SU-DHL-6 (cell line): ENCODE measurements around the gene MYH2.

Experiments
- H2AFZ ChIP-seq: fragments of 200-600 bp; sonication (generic); 2 replicates; pipeline ENCODE4 v1.6.1; 2014; ENCODE audit warnings: low read depth, mild to moderate bottlenecking, moderate library complexity, mixed read lengths, antibody characterized with exemption, low read length; ENCODE audit not compliant: severe bottlenecking
- H3F3A ChIP-seq: fragments of 200-600 bp; shearing (Covaris generic); 2 replicates; pipeline ENCODE4 v1.6.0; 2016; ENCODE audit warnings: antibody characterized with exemption, mild to moderate bottlenecking; ENCODE audit not compliant: insufficient read depth
- H3K27ac ChIP-seq: fragments of 200-600 bp; sonication (generic); 2 replicates; pipeline ENCODE4 v1.5.1; 2016; ENCODE audit warnings: low read depth, mild to moderate bottlenecking, low read length, moderate library complexity, mixed read lengths
- H3K27me3 ChIP-seq: fragments of 200-600 bp; sonication (generic), shearing (Covaris generic); 2 replicates; pipeline ENCODE4 v1.6.0; 2014; ENCODE audit warnings: mild to moderate bottlenecking, low read length
- H3K36me3 ChIP-seq: fragments of 200-600 bp; sonication (generic); 2 replicates; pipeline ENCODE4 v1.6.1; 2014; ENCODE audit warnings: mild to moderate bottlenecking, low read length, mixed read lengths
- H3K4me2 ChIP-seq: fragments of 300-600, 200-600 bp; shearing (Covaris generic), sonication (generic); 2 replicates; pipeline ENCODE4 v1.6.0; 2014; ENCODE audit warnings: low read length, low read depth, mild to moderate bottlenecking; ENCODE audit not compliant: poor library complexity, severe bottlenecking
- H3K4me3 ChIP-seq: fragments of 200-600 bp; sonication (generic); 2 replicates; pipeline ENCODE4 v1.5.1; 2014; ENCODE audit warnings: antibody characterized with exemption, low read length, mild to moderate bottlenecking, mixed read lengths; ENCODE audit not compliant: insufficient read depth, poor library complexity, severe bottlenecking
- H3K79me2 ChIP-seq: fragments of 200-600 bp; sonication (generic); 2 replicates; pipeline ENCODE4 v1.6.1; 2014; ENCODE audit warnings: mild to moderate bottlenecking, low read length, moderate library complexity; ENCODE audit not compliant: insufficient read depth
- H3K9ac ChIP-seq: fragments of 200-600 bp; sonication (generic); 2 replicates; pipeline ENCODE4 v1.7.0; 2014; ENCODE audit warnings: mild to moderate bottlenecking, low read length
- H3K9me2 ChIP-seq: fragments of 200-600 bp; sonication (generic); replicated peaks from 2 replicates; pipeline ENCODE4 v1.6.1; 2014; ENCODE audit warnings: low read length; ENCODE audit not compliant: insufficient read depth
- H3K9me3 ChIP-seq: fragments of 200-600 bp; sonication (generic); 2 replicates; pipeline ENCODE4 v1.6.1; 2014; ENCODE audit warnings: low read length, mixed read lengths; ENCODE audit not compliant: insufficient read depth
- H4K20me1 ChIP-seq: fragments of 200-600 bp; sonication (generic); 2 replicates; pipeline ENCODE4 v1.6.1; 2014; ENCODE audit warnings: low read depth, mild to moderate bottlenecking, antibody characterized with exemption, low read length, moderate library complexity, mixed read lengths
- EZH2phosphoT487 ChIP-seq: fragments of 200-600 bp; sonication (generic), shearing (Covaris generic); conservative IDR thresholded peaks from 2 replicates; pipeline ENCODE4 v1.6.1; 2018; ENCODE audit warnings: mild to moderate bottlenecking, antibody characterized with exemption, low read length, moderate library complexity, mixed read lengths
- TF ChIP-seq, protein P1 (sequence below): fragments of 200-600 bp; sonication (generic); IDR thresholded peaks from one replicate; pipeline ENCODE4 v1.5.1; 2017; ENCODE audit warnings: antibody characterized with exemption, mild to moderate bottlenecking, low read length, moderate library complexity; ENCODE audit not compliant: insufficient read depth, poor library complexity, severe bottlenecking

The MYH2 gene

DNA sequence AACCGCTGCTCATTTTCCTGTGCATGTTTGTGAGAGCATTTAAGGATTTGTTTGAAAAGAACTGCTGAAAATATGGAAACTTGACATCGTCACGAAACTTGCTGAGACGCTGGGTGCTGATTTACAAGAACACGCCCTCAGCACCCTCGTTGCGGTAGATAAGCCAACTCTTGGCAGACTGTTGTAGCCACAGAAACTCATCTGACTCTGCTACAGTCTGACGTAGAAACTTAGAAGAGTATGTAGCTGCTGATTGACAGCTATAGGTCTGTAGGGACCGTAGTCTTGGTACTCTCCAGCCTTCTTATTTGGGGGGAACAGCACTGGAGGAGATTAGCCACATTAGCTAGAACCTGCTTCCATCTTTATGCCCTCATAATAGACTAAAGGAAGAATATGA, 36.1 kb upstream of the MYH2 start:
- Histone ChIP-seq H3K9me2 (no peaks in the 10 kb centered on the region), H3K4me2 (no peak overlapping the region), H4K20me1 (no peaks in the 10 kb centered on the region), H2AFZ (no peak overlapping the region), H3K9ac (no peak overlapping the region), H3K79me2 (no peaks in the 10 kb centered on the region), H3F3A (no peaks in the 10 kb centered on the region), H3K4me3 (no peak overlapping the region), H3K27me3 (no peaks in the 10 kb centered on the region), H3K27ac (no peak overlapping the region), H3K36me3 (no peaks in the 10 kb centered on the region), H3K9me3 (no peaks in the 10 kb centered on the region)
- TF ChIP-seq EZH2phosphoT487, result no peak
- TF ChIP-seq, protein P1, sequence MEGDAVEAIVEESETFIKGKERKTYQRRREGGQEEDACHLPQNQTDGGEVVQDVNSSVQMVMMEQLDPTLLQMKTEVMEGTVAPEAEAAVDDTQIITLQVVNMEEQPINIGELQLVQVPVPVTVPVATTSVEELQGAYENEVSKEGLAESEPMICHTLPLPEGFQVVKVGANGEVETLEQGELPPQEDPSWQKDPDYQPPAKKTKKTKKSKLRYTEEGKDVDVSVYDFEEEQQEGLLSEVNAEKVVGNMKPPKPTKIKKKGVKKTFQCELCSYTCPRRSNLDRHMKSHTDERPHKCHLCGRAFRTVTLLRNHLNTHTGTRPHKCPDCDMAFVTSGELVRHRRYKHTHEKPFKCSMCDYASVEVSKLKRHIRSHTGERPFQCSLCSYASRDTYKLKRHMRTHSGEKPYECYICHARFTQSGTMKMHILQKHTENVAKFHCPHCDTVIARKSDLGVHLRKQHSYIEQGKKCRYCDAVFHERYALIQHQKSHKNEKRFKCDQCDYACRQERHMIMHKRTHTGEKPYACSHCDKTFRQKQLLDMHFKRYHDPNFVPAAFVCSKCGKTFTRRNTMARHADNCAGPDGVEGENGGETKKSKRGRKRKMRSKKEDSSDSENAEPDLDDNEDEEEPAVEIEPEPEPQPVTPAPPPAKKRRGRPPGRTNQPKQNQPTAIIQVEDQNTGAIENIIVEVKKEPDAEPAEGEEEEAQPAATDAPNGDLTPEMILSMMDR, result no peak

DNA sequence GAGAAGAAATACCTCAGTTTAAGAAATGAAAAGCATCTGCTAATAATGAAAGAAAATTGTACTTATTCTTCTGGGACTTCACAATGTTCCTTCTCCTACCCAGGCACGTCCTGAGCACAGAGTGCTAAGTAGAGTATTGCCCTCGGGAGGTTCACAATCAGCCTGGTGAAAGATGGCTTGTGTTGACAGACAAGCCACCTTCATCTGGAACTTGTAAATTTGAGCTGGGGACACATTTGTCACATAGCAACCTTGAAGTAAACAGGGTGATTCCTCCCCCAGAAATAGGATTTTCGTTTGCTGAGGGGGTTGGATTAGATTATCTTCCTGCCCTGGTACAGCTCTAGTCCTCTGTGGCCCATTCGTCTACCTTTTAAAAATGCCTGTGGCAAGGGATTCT, 34.4 kb upstream of the MYH2 start:
- Histone ChIP-seq H4K20me1 (no peaks in the 10 kb centered on the region), H3K4me2 (no peak overlapping the region), H3K27me3 (no peaks in the 10 kb centered on the region), H3F3A (no peaks in the 10 kb centered on the region), H3K36me3 (no peaks in the 10 kb centered on the region), H3K79me2 (no peaks in the 10 kb centered on the region), H3K4me3 (no peak overlapping the region), H3K9me2 (no peaks in the 10 kb centered on the region), H3K9ac (no peak overlapping the region), H3K9me3 (no peaks in the 10 kb centered on the region), H3K27ac (no peak overlapping the region), H2AFZ (no peak overlapping the region)
- no peak for TF ChIP-seq EZH2phosphoT487
- TF ChIP-seq, protein P1, result no peak

DNA sequence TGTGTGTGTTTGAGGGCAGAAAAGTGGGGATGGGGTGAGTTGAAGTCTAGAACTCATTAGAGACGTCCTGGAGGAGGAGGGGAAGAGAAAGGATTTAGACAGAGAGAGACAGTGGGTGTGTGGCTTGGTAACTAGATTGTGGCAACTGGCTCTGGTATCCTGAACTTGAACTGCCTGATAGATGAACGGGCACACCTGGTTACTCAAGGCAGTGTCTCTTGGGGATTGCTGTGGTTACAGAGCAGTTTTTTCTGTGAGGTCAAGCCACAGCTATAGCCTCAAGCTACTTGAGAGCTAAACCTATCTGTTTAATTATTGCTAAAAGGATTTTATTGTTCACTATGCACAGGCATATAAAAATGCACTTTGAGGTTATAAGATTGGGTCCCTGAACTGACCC, 29.8 kb upstream of the MYH2 start:
- no peaks in the 10 kb centered on the region for H3F3A ChIP-seq
- H3K9ac ChIP-seq, result no peak overlapping the region
- no peaks in the 10 kb centered on the region for H4K20me1 ChIP-seq
- H3K27me3 ChIP-seq, result no peaks in the 10 kb centered on the region
- no peak for TF ChIP-seq EZH2phosphoT487
- TF ChIP-seq, protein P1, result no peak
- H3K4me3 ChIP-seq, result no peak overlapping the region
- H3K27ac ChIP-seq, result no peak overlapping the region
- H3K9me2 ChIP-seq, result no peaks in the 10 kb centered on the region
- H3K36me3 ChIP-seq, result no peaks in the 10 kb centered on the region
- no peaks in the 10 kb centered on the region for H3K79me2 ChIP-seq
- H3K4me2 ChIP-seq, result no peak overlapping the region
- H3K9me3 ChIP-seq, result no peaks in the 10 kb centered on the region
- H2AFZ ChIP-seq, result no peak overlapping the region
